GM21529 (cell line): ENCODE data around the gene MSL1.
A peak's percentile ranks its signal among the peaks of the same experiment; 100 is the strongest.

Experiments used
- ATAC-seq: cut with Tn5 transposase; IDR thresholded peaks from one replicate; pipeline ENCODE4 v1.9.1; 2021; ENCODE audit not compliant: unreplicated experiment

The MSL1 gene

DNA sequence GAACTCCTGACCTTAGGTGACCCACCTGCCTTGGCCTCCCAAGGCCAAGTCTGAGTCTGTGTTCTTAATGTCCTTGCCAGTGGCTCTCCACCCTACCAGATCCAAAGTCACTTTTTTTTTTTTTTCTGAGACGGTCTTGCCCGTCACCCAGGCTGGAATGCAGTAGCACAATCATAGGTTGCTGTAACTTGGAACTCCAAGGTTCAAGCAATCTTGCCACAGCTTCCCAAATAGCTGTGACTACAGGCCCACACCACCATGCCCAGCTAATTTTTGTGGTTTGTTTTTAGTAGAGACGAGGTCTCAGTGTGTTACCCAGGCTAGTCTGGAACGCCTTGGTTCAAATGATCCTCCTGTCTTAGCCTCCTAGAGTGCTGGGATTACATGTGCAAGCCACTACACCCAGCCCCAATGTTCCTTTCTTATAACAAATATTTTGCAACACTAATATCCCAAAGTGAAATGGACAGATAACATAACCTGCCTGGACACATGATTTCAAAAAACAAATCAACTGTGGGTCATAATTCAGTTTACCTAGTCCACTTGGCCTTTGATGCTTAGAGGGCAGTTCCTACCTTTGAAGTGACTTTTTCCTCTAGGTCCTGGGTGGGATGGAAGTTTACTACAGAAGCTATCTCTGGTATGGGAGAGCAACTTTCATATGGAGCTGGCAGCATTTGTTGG is 51.5 kb downstream of the MSL1 start:
- no peak for ATAC-seq

DNA sequence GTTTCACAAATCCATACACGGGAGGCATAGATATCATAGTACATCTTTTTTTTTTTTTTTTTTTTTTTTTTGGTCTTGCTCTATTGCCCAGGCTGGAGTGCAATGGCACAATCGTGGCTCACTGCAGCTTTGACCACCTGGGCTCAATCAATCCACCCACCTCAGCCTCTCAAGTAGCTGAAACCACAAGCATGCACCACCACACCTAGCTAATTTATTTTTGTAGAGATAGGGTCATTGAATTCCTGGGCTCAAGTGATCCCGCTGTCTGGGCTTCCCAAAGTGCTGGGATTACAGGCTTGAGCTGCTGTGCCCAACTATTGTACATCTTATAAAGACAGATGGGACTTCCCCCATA is 52.0 kb downstream of the MSL1 start:
- no peak for ATAC-seq

DNA sequence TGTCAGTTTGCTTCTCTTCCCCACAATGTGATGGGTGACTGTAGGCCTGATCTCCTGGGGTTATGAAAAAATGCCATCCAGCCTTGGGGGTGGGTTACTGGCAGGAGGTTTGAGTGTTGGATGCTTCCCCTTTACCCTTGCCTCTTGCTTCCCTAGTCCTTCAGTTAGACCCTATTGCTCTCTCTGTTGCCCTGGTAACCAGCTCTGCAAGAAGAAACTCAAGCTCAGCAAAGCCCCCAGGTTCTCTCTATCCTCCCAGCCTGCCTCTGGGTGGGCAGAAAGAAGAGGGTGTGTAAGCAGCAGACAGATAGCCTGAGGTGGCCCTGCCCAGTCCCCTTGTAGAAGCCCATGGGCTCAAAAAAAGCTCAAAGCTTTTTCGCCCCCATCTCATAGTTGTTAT is 52.7 kb downstream of the MSL1 start:
- ATAC-seq, result no peak

DNA sequence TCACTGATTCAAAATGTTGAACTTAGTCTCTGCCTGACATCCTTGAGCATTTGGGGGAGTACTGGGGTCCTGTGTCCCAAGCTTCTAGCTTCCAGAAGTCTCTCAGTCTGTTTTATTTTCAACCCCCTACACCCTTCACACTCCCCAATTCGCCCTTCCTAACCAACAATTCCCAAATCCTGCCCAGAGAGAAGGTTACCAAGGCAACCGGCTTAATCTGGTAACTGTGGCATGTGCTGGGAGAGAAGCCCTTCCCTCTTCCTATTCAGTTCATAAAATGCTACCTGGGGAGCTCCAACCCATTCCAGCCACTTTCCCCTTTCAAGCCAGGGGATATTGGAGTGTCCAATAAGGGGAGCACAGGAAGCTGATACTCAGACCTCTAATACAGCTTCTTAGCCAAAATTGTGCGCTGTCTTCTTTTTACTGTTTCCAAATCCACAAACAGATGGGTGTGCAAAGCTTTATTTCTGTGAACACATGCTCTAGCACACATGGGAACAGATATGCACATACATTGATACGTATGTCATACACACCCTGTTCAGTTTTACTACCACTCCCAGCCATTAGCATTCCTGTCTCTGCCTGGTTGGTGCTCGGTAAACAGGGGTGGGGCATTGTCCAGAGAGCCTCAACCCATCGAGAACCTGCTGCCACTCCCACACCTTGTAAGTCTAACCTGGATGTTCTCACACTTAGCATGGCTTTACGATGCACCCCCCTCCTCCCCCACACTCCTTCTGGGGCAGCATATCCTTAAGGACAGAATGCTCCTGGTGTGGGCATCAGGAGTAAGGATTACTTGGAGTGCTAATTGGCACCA is 54.4 kb downstream of the MSL1 start:
- ATAC-seq, result no peak

DNA sequence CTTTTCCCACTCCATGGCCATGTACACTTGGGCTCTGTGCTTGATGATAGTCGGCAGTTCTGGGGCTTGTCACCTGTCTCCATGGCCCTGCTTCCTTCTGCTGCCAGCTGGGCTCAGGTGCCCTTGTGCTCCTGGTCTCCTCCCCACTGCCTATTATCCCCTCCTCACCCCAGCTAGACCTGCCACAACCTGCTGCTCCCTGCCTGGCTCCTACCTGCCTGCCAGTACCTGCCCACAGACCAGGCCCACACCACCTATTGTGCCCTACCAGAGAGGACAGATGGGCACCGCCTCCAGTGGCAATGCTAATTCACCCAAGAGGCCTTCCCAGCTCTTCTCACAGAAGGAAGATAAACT is 55.0 kb downstream of the MSL1 start:
- no peak for ATAC-seq

DNA sequence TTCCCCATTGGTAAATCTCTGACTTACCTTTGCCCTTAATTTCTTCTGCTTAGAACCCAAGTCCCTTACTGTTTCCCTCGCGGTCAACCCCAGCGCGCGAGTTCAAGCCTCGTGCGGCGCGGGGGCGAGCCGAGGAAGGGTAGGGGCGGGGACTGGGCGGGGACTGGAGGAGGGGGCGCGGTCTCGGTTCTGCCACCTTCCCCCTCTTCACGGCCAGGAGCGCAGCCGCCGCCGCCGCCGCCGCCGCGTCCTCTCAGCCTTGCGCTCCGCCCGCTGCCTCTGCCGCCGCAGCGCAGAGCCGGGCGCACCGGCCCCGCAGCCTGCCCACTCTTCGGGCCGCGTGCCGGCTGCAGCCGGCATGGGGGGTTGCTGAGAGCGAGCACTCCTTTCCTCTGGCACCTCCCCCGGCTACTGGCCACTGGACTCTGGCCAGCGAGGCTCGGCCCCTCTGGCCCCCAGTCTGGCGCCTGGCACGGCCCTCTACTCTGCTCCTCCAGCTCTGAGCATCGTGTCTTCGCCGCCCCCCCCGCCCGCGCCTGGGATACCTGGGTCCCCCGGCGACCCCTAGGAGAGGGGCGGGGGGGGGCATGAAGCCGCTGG is 55.6 kb downstream of the MSL1 start, which contains the start of gene RAPGEFL1:
RAPGEFL1 (plus strand) TSS at position 196 of the 600 bp plus-strand sequence; CDS start at position 588, 392 bp downstream.
- ATAC-seq, result peak; percentile 72

DNA sequence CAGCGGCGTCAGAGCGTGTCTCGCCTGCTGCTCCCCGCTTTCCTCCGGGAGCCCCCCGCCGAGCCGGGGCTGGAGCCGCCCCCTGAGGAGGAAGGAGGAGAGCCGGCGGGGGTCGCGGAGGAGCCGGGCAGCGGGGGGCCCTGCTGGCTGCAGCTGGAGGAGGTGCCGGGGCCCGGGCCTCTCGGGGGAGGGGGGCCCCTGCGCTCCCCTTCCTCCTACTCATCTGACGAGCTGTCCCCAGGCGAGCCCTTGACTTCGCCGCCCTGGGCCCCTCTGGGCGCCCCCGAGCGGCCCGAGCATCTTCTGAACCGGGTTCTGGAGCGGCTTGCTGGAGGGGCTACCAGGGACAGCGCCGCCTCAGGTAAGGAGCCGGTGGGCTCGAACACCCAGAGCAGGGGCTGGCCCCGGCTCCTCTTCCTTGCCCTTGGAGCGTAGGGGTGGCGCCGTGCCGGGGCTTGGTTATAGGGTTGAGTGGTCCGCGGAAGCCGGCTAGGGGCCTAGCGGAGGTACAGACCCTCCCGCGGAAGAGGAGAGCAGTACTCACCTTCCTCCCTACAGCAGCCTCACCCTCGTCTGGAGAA is 56.3 kb downstream of the MSL1 start:
- no peak for ATAC-seq

DNA sequence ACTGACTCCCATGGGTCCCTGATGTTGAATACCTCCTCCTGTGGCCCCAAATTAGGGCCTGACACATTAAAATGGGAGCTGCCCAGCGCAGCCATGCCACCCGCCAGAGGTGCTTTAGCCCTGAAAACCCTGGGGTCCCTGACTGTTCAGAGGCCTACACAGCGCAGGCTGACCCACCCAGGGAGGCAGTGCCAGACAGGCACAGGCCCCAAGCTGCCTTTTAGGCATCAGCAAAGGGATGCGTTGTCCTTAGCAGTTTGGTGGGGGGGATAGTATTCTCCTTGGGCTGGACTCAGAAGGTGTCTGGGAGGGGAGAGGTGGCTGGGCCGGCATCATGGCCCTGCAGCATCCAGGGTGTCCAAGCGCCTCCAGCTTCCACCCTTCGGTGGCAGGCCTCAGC is 56.9 kb downstream of the MSL1 start:
- no peak for ATAC-seq

DNA sequence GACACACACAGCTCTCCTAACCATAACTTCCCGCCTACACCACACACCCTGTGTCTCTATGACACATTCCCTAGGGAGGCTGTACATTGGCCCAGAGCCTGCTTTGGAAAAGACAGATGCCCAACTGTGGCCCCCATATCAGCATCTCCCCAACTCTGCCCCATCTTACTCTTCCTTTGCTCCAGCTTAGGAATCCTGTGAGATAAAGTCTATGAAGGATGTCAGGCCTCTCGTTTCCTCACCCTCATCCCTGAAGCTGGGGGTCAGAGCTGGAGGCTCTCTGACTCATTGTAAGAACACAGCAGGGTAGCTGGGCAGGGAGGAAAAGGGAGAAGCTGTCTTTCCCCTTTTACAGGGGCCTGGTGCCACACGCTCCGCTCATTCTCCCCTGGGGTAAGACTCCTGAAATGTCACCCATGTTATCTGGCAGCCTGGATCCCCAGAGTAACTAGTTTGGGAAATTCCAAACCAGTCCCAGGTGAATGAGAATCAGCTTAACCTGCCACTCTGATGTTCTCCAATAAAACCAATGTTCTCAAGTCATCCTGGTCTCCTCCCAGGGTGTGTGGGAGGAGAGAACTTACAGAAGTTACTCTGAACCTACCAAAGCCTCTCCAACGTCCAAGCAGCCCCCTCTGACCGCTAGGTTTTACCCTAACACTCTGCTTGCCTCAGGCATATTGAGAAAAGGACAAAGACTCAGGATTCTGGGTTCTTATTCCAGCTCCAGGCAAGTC is 58.3 kb downstream of the MSL1 start:
- no peak for ATAC-seq

DNA sequence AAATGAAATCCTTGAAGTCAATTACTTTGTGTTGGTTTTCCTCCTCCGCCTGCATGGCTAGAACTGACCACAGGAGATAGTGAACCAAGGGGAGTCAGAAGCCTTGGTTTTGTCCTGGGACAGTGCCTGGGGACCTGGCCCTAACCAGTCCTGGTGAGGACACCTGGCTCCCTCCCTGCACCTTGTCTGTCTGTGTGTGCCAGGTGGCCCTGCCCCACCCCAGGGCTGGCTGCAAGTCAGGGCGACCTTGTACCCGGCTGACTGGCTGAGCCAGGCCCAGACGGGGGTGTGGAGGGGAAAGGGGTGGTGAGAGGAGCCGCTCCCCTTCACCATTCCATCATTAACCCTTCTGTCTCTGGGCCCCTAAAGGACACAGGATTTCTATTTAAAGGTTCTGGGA is 58.9 kb downstream of the MSL1 start:
- ATAC-seq, result no peak

DNA sequence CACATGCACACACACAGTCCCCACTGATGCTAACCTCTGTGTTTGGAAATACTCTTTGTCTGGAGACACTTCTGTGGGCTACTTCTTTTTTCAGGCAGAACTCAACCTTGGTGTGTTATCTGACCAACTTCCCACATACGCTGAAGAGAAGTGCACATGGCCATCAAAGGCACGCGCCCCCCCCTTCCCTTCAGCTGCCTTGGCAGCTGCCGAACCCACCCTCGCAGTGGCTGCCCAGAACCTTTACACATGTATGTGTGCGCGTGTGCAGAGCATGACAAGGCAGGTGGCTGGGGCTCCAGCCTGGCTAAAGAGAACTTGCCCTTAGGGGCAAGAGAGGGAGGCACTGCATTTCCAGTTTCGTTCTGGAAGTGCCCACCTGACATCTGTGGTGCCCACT is 59.4 kb downstream of the MSL1 start:
- no peak for ATAC-seq

DNA sequence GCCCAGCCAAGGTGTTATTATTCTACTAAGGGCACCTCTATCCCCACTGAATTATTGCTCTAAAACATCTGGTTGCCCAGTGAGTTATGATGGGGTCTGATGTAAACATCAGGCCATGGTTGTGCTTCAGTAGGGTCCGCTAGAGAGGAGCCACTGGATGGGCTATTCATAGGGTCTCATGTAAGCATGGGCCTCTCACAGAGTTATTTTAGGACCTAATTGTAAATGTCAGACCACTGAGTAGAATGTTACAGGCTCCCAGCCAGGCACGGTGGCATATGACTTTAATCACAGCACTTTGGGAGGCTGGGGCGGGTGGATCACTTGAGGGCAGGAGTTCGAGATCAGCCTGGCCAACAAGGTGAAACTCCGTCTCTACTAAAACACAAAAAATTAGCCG is 60.8 kb downstream of the MSL1 start:
- ATAC-seq, result no peak
